ENCODE data around the gene RHBDF2.

GRCh38 chr17:76542984-76543383 lies 41.8 kb upstream of the RHBDF2 start:
- TF ChIP-seq CTCF (IDR thresholded peaks at IDR 0.05) (no peak), EZH2 (IDR thresholded peaks at IDR 0.05) (no peak), EZH2phosphoT487 (IDR thresholded peaks at IDR 0.05) (no peak)

Data from neural progenitor cell (in vitro differentiated cells).